Activated T-helper 9 cell treated with anti-CD3 and anti-CD28 coated beads, Interleukin-2, amount 50 U/mL, for 16 hours (primary cell): ENCODE results near the gene CIPC.

Experiments
- DNase-seq: peaks from one replicate; pipeline ENCODE4 v3.0.0-alpha.2; 2020; ENCODE audit warnings: low read depth

CIPC gene

GRCh38 chr14:77071938-77072388, 26.1 kb upstream of the CIPC start:
- DNase-seq: no peak

GRCh38 chr14:77074969-77075368, 23.1 kb upstream of the CIPC start:
- DNase-seq: no peak

DNA sequence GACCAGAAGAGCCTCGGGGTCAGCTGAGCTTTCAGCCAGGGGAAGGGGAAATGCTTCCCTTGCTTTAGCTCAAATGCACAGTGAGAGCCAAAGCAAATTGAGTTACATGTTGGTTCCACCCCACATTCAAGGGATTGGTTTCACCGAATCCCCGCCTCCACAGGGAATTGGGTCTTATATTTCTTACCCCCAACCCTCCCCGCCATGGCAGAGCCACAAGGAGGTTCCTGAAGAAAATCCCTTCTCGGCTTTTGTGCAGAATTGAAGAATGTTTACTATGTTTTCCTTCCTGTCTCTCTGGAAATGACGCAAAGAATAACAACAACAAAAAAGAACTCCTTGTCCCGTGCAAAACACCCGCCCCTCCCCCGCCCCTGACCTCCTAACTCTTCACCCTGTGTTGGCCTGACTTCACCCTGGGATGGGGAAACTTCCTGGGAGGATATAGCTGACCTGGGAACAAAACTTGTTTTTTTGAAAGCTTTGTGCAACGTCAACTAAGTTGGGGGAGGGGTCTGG, 21.9 kb upstream of the CIPC start:
- DNase-seq: no peak

DNA sequence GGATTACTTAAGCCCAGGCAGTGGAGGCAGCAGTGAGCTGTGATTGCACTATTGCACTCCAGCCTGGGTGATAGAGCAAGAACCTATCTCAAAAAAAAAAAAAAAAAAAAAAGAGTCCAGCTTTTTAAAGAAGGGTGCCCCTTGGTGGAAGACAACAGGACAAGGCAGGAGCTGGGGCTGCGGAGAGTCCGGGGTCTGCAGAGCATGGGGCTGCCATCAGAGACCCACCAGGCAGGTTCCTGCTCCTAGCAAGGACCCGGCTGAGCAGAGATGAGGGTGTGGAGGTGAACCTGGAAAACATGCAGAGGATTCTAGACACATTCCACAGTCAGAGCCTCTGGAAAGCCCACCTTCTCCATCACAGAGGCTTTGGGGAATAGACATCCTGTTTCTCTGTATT, 21.0 kb upstream of the CIPC start:
- DNase-seq: no peak

- no peak for DNase-seq
Observed at GRCh38 chr14:77082356-77082755, 15.7 kb upstream of the CIPC start.

DNA sequence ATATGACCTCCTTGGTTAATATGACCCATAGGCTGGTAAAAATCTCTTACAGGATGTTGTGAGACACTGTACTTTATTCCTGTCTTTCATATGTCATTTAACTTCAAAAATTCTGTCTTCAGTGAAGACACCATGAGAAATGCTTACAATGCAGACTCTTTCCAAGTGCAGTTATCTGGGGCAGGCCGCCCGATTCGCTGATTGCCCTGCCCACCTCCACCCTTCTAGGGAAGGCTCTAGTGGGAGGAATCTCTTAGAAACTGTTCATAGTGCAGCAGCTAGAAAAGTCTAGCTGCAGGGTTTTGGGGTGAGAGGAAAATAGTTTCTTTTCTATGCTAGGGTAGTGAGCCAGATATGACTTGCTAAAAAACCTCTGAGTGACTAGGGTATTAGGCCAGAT, 15.0 kb upstream of the CIPC start:
- DNase-seq: no peak

- DNase-seq: no peak
Observed at GRCh38 chr14:77084985-77085384, 13.1 kb upstream of the CIPC start.

GRCh38 chr14:77085538-77085937, 12.5 kb upstream of the CIPC start:
- DNase-seq: no peak

- DNase-seq: no peak
Observed at GRCh38 chr14:77086017-77086727, 11.9 kb upstream of the CIPC start.

- no peak for DNase-seq
Observed at GRCh38 chr14:77086951-77087350, 11.1 kb upstream of the CIPC start.

DNA sequence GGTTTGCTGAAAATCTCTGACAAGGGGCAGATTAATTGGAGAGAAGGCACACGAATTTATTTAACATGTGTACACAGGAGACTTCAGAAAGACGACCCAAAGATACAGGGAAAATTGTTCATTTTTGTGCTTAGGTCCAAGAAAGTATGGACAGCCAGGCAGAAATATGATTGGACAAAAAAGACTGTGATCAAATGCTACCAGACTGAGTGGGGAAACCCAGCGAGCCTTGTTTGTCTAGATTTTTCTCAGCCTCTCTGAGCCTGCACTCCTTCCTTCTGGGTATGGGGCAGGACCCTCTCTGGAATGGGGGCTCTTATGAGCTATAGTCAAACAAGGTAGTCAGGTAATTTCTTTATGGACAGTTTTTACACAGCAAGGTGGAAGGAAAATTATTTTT, 10.4 kb upstream of the CIPC start:
- no peak for DNase-seq

GRCh38 chr14:77088219-77088618, 9.8 kb upstream of the CIPC start:
- no peak for DNase-seq

- no peak for DNase-seq
Observed at GRCh38 chr14:77088645-77089044, 9.4 kb upstream of the CIPC start.

GRCh38 chr14:77091518-77091917, 6.5 kb upstream of the CIPC start:
- no peak for DNase-seq

DNA sequence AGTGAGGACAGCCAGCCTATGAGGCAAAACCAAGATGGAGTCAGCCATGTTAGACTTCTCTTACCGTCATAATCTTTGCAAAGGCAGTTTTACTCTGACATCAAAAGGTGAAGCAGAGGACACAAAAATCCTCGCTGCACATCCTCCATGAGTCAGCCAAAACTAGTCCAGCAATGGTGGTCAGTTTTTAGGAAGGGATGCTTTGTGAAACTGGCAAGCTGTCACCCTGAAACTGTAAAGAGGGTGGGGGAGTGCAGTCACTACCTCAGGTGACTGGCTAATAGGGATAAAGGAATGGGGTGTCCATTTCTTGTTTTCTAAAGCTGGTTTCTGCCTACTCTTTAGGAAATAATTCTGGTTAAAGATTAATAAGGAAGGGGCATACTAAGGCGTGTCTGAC, 5.4 kb upstream of the CIPC start:
- no peak for DNase-seq

DNA sequence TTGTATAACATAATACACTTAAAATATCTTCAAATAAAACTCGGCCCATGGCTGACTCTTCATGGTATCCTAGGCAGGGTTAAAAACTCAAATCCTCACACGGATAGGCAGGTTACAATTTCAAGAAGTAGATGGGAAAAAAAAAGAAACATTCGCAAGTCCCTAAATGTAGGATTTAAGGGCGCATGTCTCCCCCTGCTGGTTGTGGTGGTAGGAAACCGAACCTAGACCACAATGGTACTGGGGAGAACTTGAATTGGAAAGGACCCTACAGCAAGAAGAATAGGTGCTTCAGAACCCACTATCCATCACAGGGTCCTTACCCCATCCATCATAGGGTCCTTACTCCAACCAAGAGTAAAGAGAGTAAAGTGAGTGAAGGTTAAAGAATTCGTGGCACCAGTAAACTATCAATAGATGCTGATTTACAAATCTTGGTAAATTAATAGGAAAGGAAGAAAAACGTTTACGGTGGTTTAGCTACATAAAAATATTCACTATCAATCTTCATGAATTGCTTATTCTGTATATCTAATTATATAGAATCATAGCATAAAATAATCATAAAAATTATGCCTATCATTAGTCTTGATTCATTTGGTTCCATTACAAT, 3.3 kb upstream of the CIPC start:
- peak; percentile 61 for DNase-seq

GRCh38 chr14:77097006-77097699, 905 bp upstream of the CIPC start:
- no peak for DNase-seq

- peak; percentile 5 for DNase-seq
Observed at GRCh38 chr14:77098529-77099353, 683 bp downstream of the CIPC start.

DNA sequence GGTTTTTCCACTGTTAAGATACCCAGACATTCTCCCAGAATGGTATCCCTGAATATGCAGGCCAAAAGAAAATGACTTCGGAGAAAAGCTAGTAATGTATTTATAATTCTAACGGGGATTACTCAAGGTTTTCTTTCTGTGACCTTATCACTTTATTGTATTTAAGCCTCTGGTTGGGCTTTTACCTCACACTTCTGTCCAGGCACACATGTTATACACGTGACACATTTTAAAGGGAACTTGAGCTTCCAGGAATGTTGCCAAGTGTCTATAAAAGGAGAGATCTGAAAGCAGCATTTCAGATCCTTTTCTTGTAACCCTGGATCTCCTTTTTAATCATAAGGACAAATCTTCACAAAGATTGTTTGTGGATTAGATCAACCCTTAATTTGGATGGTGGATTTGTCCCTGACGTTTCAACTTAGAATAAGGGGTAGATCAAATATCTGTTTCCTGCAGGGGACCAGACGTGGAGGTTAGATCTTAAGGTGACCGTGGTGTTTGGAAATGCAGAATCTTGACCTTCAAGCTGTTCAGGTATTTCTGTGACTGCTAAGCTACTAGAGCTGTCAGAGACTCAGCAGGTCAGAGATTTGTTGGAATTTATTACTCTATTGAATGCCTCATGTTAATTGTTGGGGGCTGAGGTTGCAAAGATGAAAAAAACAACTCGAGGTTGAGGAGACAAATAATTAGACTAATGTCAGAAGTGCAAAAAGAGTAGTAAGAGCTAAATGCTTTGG, 1.5 kb downstream of the CIPC start:
- no peak for DNase-seq

- DNase-seq: no peak
Observed at GRCh38 chr14:77100961-77101360, 2.9 kb downstream of the CIPC start.

- no peak for DNase-seq
Observed at GRCh38 chr14:77102154-77102553, 4.1 kb downstream of the CIPC start.

GRCh38 chr14:77103475-77103874, 5.4 kb downstream of the CIPC start:
- no peak for DNase-seq
